GM21423 (cell line): ENCODE data around the gene CRYGA.
"Not testable (repeated sequence)": the region's sequence is repeated elsewhere in the genome, so short reads cannot be mapped to it uniquely, and the experiment has no call there.

Experiments used
- ATAC-seq: cut with Tn5 transposase; IDR thresholded peaks from one replicate; pipeline ENCODE4 v1.9.1; 2021; ENCODE audit warnings: mild to moderate bottlenecking, moderate library complexity; ENCODE audit not compliant: unreplicated experiment

CRYGA gene

DNA sequence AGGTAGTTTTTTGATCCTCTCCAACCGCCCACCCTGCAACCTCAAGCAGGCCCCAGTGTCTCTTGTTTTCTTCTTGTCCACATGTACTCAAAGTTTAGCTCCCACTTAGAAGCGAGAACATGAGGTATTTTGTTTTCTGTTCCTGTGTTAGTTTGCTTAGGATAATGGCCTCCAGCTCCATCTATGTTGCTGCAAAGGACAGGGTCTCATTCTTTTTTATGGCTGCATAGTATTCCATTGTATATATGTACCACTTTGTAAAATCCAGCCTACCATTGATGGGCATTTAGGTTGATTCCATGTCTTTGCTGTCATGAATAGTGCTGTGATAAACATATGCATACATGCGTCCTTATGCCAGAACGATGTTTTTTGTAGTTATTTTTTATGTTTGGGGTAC lies 36.3 kb downstream of the CRYGA start:
- no peak for ATAC-seq

GRCh38 chr2:208125251-208125650 lies 38.1 kb downstream of the CRYGA start:
- ATAC-seq = no peak

DNA sequence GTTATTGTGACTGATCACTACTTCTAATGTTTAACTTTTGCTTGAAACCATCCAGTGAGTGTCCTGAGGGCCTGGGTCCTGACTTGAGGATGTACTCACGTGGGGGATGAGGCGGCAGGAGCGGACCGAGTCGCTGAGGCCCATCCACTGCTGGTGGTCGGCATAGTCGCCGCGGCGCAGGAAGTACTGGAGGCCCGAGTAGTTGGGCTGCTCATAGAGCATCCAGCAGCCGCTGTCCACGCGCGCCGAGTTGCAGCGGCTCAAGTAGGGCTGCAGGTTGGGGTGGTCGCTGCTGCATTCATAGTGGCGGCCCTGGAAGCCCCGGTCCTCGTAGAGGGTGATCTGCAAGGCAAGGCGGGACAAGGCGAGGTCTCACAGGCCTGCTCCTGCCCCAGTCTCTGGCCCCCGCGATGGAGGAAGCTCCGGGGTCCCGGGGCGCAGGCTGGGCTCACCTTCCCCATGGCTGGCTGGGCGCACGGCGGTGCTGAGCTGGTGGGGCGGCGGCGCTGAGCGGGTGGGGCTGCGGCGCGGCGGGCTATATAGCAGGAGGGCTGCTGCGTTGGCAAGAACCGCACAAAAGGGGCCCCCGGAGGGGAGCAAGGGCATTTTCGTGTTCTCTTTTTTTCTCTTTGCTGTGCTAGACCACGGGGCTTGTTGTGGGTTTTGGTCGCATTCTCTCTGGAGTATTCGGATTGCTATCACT lies 39.2 kb downstream of the CRYGA start, which contains the start of gene CRYGD:
CRYGD (minus strand) TSS at position 512 of the 703 bp plus-strand sequence; CDS start at position 461, 51 bp downstream.
- not testable (repeated sequence) for ATAC-seq

DNA sequence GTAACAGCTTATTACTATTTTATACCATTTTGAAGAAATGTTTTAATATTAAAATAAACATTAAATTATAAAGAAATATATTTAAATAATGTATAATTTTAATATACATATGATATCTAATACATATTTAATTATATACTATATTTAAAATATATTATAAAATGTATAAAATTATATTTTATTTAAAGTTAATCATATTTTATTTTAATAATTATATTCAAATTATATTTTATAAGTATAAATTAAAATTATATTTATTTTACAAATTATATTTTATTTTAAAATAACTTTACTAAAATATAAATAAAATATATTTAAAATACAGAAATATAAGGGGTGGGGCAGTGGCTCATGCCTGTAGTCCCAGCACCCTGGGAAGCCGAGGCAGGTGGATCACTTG lies 41.1 kb downstream of the CRYGA start:
- ATAC-seq = no peak

GRCh38 chr2:208118918-208119317 lies 44.5 kb downstream of the CRYGA start:
- ATAC-seq = no peak

GRCh38 chr2:208117390-208117789 lies 46.0 kb downstream of the CRYGA start:
- not testable (repeated sequence) for ATAC-seq

DNA sequence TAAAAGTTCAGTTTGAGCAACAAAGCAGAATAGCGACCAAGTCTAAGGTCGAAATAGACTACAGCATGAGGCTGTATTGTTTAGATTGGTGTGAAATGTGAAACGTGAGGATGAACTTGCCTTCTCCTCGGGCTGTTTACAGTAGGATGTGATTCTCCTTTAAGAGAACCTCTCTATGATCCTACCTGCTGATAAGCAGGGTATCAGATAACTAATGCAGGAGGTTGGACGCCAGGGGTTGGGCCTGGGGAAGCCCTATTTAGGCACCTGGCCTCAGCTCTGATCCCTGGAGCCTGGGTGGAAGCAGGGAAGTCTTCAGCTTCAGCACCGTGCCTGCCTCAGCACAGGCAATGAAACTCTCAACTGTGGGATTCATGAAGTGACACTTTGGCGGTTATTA lies 50.4 kb downstream of the CRYGA start:
- ATAC-seq = no peak

DNA sequence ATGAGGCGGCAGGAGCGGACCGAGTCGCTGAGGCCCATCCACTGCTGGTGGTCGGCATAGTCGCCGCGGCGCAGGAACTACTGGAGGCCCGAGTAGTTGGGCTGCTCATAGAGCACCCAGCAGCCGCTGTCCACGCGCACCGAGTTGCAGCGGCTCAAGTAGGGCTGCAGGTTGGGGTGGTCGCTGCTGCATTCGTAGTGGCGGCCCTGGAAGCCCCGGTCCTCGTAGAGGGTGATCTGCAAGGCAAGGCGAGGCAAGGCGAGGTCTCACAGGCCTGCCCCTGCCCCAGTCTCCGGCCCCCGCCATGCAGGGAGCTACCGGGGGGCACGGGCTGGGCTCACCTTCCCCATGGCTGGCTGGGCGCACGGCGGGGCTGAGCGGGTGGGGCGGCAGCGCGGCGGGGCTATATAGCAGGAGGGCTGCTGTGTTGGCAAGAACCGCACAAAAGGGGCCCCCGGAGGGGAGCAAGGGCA lies 51.1 kb downstream of the CRYGA start:
- ATAC-seq = not testable (repeated sequence)
